HG03039 (cell line): ENCODE results near the gene KIF24.
"Not testable (repeated sequence)": the region's sequence is repeated elsewhere in the genome, so short reads cannot be mapped to it uniquely, and the experiment has no call there.

Source experiments
- ATAC-seq: cut with Tn5 transposase; IDR thresholded peaks from one replicate; pipeline ENCODE4 v1.9.1; 2021; ENCODE audit warnings: mild to moderate bottlenecking, moderate library complexity; ENCODE audit not compliant: unreplicated experiment

Gene KIF24, protein sequence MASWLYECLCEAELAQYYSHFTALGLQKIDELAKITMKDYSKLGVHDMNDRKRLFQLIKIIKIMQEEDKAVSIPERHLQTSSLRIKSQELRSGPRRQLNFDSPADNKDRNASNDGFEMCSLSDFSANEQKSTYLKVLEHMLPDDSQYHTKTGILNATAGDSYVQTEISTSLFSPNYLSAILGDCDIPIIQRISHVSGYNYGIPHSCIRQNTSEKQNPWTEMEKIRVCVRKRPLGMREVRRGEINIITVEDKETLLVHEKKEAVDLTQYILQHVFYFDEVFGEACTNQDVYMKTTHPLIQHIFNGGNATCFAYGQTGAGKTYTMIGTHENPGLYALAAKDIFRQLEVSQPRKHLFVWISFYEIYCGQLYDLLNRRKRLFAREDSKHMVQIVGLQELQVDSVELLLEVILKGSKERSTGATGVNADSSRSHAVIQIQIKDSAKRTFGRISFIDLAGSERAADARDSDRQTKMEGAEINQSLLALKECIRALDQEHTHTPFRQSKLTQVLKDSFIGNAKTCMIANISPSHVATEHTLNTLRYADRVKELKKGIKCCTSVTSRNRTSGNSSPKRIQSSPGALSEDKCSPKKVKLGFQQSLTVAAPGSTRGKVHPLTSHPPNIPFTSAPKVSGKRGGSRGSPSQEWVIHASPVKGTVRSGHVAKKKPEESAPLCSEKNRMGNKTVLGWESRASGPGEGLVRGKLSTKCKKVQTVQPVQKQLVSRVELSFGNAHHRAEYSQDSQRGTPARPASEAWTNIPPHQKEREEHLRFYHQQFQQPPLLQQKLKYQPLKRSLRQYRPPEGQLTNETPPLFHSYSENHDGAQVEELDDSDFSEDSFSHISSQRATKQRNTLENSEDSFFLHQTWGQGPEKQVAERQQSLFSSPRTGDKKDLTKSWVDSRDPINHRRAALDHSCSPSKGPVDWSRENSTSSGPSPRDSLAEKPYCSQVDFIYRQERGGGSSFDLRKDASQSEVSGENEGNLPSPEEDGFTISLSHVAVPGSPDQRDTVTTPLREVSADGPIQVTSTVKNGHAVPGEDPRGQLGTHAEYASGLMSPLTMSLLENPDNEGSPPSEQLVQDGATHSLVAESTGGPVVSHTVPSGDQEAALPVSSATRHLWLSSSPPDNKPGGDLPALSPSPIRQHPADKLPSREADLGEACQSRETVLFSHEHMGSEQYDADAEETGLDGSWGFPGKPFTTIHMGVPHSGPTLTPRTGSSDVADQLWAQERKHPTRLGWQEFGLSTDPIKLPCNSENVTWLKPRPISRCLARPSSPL (N-terminal part only)

DNA sequence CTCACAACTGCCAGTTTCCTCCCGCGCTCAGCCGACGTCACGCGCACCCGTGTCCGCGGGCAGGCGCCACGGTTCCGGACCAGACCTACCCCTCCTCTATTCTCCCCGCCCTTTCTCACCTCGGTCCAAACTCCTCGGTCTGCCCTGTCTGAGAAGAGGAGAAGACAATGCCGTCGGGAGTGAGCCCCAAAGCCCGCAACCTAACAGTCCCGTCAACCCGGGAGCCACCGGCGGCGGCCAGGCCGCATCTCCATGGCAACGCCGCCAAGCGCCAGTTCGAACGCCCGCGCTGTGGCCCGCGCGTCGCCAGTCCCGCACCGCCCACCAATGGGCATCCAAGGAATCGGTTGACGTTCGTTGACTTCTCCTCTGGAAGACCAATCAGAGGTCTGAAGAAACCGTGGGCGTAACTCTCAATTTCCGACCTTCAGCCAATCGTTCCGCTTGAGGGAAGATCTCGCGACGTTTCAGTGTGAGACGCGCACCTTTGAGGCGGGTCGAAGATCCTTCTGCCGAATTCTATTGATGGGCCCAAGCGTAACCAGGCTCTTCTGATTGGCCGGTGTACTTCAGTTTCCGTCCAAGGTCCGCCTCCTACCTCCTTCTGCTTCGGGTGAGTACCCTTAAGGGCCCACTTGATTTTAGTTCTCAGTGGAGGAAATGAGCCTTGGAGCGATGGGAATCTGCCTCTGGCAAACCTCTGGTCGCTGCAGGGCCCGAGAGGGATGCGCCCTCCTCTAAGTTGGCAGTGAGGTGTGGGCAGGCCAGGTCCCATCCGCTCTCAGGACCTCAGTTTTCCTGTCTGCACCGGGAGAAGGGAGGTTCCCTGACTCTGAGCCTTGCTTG, at the start of gene KIF24, which contains the start of gene NUDT2:
KIF24 (minus strand) TSS at position 282 of the 846 bp plus-strand sequence. CDS start 17,922 bp downstream, outside the sequence.
NUDT2 (plus strand) TSS at position 583 of the 846 bp plus-strand sequence. CDS start 9,471 bp downstream, outside the sequence.
- peak; percentile 91 for ATAC-seq

DNA sequence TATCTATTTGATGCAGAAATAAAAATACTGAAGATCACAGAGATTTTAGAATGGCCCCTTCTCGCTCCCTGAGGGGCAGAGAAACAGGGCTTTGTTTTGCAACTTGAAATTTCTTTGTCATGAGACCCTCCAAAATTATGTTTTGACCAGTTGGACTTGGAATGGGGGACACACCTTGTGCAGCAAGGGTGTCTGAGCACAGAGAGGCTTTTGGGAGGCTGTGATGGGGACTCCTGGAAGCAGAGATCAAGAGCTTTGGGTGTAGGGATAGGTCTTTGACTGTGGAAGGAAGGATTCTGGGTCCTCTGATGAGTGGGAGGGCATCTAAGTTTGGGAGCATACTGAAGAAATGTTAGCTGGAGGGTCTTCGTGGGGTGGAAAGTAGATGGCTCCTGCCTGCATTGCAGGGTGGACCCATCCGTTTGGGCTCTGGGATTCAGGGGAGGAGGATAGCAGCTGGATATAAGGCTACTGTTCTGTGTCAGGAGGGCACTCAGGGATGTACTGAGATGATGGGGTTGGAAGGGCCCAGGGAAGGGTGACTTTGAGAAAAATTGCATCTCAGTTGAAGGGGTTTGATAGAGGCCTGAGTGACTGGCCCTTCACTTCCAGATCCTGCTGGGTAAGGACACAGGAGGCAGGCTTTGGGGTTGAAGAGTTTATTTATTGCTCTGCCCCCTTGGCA, 49.5 kb upstream of the KIF24 start:
- no peak for ATAC-seq

DNA sequence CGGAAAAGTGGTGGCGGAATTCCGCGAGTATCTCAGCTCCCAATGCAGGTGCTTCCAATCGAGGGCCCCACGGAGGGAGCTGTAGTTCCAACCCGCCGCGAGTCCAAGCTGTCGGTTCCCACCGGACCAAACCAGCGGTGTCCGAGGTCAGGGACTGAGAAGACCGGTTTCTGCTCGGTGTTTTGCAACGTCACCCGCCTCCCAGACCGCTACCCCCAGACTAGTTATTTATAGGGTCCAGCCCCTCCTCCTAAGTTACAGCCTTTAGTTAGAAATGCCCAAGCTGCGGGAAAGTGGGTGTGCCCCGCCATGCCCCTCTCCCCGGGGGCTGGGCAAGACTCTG, 48.3 kb upstream of the KIF24 start:
- no peak for ATAC-seq

DNA sequence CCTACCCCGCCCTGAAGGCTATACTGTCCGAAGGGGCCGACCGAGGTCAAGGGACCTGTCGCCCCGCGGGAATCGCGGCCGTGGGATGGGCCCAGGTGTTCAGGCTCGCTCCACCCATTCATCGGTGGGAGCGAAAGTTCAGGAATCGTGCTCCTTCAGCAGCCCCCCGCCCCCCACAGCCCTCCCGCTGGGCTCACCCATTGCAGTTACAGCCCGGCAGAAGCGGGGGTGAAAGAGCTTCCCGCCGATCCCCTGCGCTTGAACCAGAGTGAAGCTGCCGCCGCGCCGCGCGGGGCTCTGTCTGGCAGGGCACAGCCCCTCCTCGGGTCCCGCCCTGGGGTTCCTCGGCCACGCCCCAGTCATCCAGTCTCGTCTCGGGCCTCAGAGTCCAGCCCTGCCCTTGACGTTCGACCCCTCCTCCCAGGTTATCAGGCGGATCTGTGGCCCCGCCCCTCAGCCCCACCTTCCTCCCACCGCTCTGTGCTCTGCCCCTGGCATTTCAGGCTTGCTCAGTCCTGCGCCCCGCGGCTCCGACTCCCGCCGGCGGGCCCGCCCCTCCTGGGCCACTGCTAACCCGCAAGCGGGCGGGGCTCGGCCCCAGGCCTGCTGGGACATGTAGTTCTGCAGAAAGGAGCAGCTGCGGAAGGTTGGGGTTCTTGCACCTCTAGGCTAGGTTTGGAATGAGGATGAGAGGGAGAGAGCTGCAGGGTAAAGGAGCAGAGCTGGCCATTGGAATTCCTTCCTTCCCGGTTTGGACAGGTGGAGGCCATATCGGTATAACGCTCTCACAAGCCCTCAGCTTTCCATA, 47.7 kb upstream of the KIF24 start, which contains the start of gene MYORG:
MYORG (minus strand) TSS at position 303 of the 808 bp plus-strand sequence. CDS start 3,955 bp downstream, outside the sequence.
- peak; percentile 76 for ATAC-seq

DNA sequence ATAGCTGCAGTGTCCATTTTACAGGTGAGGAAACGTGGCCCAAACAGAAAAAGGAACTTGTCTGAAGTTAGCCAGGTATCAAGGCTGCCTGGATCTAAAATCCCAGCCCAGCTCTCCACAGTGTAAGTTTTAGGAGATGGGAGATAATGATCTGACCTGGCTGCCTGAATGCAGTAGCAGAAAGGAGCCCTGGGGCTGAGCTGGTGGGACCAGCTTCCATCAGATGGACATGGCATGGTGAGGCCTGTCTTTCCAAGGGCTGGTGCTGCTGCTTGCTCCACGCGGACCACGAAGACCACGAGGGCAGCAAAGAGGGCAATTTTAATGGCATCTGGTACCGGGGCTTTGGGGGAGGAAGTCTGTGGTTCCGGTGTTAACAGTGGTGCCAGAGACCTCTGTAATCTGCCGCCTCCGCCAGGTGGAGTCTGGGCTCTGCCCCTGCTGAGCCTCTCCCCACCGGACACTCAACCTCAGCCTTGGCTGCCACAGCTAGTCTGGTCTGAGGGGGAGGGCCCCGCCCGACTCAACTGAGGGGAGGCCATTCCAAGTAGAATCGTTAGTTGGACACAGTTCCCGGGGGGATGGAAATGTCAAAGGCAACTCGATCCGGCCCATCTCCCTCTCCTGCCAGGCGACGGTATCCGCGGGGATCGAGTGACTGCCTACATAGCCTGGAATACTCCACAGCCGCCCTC, 47.0 kb upstream of the KIF24 start:
- ATAC-seq, result no peak

DNA sequence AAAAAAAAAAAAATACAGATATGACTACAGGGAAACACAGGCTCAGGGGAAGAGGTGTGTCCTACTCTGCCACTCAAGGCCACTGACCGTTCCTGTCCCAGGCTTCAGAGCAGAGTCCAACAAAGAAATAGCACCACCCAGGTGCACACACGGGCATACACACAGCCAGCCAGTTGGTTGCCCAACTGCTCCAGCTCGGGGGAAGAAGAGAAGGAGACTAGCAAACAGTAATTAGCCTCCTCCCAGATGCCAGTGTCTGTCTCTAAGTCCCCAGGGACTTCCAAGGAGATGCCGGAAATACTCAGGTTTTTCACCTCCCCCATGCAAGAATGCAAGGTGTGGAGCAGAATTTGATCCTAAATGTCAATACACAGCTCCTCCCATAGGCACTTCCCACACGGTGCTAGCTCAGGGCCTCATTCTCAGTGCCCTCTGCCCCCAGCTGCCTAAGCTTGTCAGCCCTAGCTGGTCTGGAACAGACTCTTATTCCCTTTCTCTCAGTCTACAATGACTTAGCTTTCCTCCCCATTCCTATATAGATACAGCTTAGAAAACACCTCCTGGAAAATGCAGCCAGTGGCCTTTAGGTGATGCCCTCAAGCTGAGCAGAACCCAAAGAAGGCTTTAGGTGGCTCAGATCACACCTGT, 46.0 kb upstream of the KIF24 start:
- ATAC-seq, result no peak

DNA sequence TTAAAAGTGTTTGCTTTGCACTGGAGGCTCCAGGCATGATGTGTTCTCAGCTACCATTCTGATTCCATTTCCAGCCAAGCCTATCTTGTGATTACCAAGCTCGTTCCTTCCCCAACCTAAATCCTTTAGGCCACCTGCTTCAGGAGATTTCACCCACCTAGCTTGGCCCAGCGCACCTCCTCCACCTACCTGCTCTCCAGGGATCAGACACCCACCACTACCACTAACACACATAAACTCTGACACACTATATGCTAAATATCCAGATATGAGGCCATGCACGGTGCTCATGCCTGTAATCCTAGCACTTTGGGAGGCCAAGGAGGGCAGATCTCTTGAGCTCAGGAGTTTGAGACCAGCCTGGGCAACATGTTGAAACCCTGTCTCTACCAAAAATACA, 45.3 kb upstream of the KIF24 start:
- no peak for ATAC-seq

DNA sequence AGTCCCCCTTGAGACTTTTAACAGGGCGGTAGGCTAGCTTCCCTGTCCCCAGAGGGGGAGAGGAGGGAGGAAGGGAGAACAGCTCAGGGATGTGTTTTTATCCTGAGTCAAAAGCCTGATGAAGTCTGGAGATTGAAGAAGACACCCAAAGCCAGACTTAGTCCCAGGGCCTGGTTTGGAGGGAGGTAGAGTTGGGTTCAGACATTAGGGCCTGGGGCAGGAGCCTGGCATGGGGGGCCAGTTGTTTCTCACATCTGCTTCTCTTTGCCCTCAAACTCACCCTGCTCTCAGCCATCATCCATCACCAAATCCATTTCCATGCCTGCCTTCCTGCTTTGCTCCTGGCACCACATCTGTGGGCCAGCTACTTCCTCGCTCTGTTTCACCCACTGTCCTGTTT, 44.7 kb upstream of the KIF24 start:
- ATAC-seq, result no peak

DNA sequence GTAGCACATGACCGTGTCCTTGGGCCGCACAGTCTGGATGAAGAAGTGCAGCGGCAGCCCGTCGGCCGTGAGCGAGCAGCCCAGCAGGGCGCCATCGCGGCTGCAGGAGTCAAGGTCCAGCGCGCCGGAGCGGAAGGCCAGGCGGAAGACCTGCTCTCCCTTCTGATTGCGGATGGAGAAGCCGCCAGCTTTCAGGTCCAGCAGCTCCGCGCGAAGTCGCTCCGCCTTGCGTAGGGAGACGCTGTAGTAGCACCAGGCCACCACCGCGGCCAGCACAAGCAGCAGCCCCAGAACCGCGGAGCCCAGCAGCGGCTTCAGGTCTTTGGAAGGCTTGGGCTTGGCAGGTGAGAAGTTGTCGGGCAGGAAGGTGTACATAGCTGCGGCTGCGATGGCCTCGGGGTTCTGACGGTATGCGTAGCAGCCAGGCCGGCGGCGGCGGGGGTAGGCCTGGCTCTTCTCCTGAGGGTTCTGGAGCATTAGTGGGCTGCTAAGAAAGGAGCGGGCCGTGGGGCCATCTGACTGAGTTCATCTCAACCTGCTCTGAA, 43.5 kb upstream of the KIF24 start:
- no peak for ATAC-seq

DNA sequence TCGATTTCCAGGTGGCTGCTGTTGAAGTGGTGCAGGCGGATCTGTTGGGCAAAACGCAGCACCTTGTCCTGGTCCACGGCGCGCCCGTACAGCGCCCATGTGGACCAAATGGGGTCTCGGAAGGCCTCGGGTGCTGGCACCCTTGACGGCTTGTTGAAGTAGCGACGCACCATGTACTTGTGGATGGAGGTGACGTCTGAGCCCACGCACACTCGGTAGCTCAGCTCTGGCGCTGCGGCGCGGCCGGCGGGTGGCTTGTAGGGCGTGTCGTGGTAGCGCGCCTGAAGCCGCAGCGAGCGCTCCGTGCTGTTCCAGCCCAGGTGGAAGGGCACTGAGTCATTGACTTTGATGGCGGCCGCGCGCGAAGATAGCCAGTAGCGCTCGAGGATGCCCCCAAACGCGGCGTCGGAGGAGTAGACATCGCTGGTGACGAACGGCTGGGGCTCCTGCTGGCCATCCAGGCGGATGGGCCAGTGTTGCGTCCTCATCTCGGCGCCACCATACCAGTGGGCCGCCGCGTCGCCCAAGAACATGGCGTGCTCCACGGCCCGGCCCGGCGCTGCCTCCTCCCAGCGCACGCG, 42.9 kb upstream of the KIF24 start:
- ATAC-seq, result no peak

DNA sequence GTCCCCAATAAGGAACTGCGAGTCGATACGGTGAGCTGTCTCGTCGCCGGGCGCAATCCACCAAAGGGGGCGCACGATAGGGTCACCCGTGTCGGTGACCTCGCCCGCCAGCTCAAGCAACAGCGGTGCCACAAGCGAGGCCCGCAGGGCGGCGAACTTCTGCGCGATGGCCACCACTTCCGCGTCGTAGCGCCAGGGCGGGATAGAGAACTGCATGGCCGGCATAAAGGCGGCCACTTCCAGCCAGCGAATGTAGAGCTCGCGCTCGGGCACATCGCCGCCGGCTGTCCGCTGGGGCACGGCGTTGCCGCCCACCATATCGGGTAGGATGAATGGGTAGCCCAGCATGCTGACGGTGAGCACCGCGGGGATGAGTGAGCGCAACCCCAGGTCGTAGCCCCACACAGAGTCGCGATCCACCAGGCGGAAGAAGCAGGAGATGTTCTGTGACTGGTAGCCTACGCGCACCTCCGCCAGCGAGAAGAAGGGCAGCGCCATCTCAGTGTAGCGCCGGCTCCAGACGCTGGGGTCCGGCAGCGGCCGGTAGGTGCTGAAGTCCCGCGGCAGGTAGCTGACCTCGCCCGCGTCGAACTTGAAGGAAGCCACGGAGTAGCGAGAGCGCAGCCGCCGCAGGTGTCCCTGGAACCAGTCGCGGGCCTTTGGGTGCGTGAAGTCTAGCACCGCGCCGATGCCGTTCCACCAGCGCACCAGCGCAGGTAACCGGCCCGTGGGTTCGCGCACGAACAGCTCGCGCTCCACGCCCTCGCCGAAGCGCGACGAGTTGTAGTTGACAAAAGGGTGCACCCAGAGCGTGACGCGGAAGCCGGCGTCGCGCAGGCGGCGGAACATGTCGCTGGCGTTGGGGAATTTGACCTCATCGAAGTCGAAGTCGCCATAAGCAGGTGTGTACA, 42.2 kb upstream of the KIF24 start:
- no peak for ATAC-seq

DNA sequence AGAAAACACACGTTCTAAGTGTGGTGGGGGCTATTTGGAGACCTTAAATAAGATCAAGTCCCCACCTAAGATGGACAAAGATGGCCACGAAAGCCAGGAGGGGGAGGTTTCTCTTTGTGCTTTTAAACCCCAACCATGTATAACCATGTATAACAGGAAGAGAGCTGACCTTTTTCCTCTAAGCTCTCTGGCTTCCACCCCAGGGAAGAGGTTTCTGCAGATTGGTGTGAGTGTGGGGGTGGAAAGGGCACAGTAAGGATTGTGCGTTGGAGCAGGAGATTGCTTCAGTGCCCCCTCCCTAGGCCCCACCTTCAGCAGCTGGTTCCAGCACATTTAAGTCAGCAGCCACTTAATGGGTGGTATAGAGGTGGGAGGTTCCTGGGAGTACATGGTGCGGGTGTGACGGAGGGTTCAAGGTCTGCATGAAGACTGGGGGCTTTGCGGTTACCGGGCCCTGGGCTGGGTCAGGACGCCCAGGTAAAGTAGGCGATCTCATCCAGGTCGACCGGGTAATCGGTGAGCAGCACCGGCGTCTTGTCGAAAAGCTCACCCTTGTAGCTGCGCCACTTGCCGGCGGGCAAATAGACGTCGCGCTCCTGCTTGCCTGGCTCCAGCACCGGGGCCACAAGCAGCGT, 41.4 kb upstream of the KIF24 start:
- no peak for ATAC-seq

DNA sequence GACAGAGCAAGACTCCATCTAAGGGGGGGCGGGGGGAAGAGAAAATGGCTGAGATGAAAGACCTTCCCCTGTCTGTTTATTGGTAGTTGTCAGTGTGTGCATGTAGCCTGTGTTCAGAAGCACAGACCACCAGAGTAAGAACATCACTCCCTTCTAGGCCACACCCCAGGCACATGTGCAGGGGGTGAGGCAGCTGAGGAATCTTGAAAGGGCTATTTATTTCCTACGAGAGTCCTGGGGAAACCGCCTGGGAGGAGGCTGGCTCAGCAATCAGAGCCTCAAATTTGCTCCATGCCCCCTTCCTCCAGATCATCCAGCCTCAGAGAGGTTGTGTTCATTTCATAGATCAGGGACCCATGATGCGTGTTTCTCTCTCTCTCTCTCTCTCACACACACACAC, 40.6 kb upstream of the KIF24 start:
- no peak for ATAC-seq

DNA sequence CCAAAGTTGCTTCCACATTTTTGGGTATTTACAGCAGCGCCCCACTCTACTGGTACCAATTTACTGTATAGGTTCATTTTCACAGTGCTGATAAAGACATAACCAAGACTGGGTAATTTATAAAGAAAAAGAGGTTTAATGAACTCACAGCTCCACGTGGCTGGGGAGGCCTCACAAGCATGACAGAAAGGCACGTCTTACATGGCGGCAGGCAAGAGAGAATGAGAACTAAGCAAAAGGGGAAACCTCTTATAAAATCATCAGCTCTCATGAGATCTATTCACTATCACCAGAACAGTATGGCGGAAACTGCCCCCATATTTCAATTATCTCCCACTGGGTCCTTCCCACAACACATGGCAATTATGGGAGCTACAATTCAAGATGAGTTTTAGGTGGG, 39.7 kb upstream of the KIF24 start:
- not testable (repeated sequence) for ATAC-seq

DNA sequence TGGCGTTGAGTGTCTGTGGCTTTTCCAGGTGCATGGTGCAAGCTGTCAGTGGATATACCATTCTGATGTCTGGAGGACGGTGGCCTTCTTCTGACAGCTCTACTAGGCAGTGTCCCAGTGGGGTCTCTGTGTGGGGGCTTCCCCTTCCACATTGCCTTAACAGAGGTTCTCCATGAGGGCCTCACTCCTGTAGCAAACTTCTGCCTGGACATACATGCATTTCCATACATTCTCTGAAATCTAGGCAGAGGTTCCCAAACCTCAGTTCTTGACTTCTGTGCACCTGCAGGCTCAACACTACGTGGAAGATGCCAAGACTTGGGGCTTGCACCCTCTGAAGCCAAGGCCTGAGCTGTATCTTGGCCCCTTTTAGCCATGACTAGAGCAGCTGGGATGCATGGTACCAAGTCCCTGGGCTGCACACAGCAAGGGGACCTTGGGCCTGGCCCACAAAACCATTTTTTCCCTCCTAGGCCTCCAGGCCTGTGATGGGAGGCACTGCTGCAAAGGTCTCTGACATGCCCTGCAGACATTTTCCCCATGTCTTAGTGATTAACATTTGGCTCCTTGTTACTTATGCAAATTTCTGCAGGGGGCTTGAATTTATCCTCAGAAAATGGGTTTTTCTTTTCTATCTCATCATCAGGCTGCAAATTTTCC, 38.8 kb upstream of the KIF24 start:
- ATAC-seq, result not testable (repeated sequence)
